HepG2 (cell line): ENCODE data around the gene MORC3.

Experiments
- ARNT ChIP-seq: fragments of 450-650 bp; IDR thresholded peaks from 2 replicates; pipeline ENCODE4 v1.6.1; 2017
- GPN1 ChIP-seq: sonication (generic); formaldehyde crosslinking; IDR thresholded peaks from 2 replicates; pipeline ENCODE4 v1.5.1; 2020; ENCODE audit warnings: missing genetic modification reagents, borderline replicate concordance
- KLF6 ChIP-seq: IDR thresholded peaks from 2 replicates; pipeline ENCODE4 v1.8.0; 2016; ENCODE audit warnings: missing biosample characterization, missing genetic modification reagents
- PAWR ChIP-seq: sonication (generic); formaldehyde crosslinking; IDR thresholded peaks from 2 replicates; pipeline ENCODE4 v1.4.0; 2020; ENCODE audit warnings: missing genetic modification reagents, mild to moderate bottlenecking, borderline replicate concordance
- POLR2A ChIP-seq, 2 experiments: IDR thresholded peaks; 2 replicates each; pipeline ENCODE4 v1.6.1; 2011; ENCODE audit warnings: low read depth in 2 of 2, low read length in 2 of 2, mild to moderate bottlenecking in 1 of 2, moderate library complexity in 1 of 2; ENCODE audit not compliant: insufficient read depth in 1 of 2
- SOX13 ChIP-seq, 3 experiments: fragments of 450-650 bp in 1 of 3; sonication (generic) in 1 of 3; formaldehyde crosslinking in 1 of 3; IDR thresholded peaks in 2 of 3; conservative IDR thresholded peaks in 1 of 3; 2 replicates each; pipeline versions ENCODE4 v1.5.0 to v1.6.1; 2016 to 2020; ENCODE audit warnings: antibody characterized with exemption in 1 of 3, mild to moderate bottlenecking in 1 of 3, missing compliant biosample characterization in 1 of 3, missing genetic modification reagents in 1 of 3, moderate library complexity in 1 of 3
- ZKSCAN5 ChIP-seq: sonication (generic); formaldehyde crosslinking; IDR thresholded peaks from 2 replicates; pipeline ENCODE4 v1.5.1; 2020; ENCODE audit warnings: mild to moderate bottlenecking, missing genetic modification reagents
- ZMAT3 ChIP-seq: sonication (generic); formaldehyde crosslinking; conservative IDR thresholded peaks from 2 replicates; pipeline ENCODE4 v1.7.0; 2021; ENCODE audit warnings: missing genetic modification reagents
- ZNF274 ChIP-seq: sonication (generic); formaldehyde crosslinking; IDR thresholded peaks from 2 replicates; pipeline ENCODE4 v1.5.1; 2020; ENCODE audit warnings: mild to moderate bottlenecking, missing genetic modification reagents

DNA sequence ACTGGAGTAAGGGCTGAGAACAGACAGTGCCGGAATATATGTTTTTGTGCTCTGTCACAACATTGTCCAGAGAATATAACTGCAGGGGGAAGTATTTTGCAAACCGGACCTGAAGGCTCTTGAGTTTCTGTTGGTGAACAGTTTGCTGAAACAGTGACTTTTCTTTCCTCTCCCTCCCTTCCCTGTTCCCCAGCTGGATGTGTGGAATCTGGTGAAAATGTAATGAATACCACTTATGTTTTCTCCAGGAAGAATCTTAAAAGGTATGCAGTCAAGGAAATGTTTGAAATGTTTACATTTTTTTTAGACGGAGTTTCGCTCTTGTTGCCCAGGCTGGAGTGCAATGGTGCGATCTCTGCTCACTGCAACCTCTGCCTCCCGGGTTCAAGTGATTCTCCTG is 88.6 kb downstream of the MORC3 start:
- TF ChIP-seq PAWR (no peak), ZKSCAN5 (no peak), ZMAT3 (CRISPR knock-in tag) (no peak), SOX13 (IDR thresholded peaks at IDR 0.05) (no peak), SOX13 (CRISPR knock-in tag; conservative IDR thresholded peaks at IDR 0.05 in 1 of 2, IDR thresholded peaks at IDR 0.05 in 1 of 2) (no peak), ARNT (no peak), ZNF274 (CRISPR knock-in tag) (no peak), GPN1 (CRISPR knock-in tag) (no peak), KLF6 (CRISPR knock-in tag) (no peak), POLR2A (IDR thresholded peaks at IDR 0.05; ENCODE audit: insufficient read depth in 1 of 2, low read depth in 2 of 2, low read length in 2 of 2) (no peak)
